Measurements from ENCODE around the gene SLC22A12.
"Not testable (repeated sequence)": the region's sequence is repeated elsewhere in the genome, so short reads cannot be mapped to it uniquely, and the experiment has no call there.

SLC22A12 gene

GRCh38 chr11:64591257-64592233, 525 bp downstream of the SLC22A12 start:
- DNase-seq, result no peak

- DNase-seq, result no peak
Measured at GRCh38 chr11:64592234-64592615, 1.2 kb downstream of the SLC22A12 start.

DNA sequence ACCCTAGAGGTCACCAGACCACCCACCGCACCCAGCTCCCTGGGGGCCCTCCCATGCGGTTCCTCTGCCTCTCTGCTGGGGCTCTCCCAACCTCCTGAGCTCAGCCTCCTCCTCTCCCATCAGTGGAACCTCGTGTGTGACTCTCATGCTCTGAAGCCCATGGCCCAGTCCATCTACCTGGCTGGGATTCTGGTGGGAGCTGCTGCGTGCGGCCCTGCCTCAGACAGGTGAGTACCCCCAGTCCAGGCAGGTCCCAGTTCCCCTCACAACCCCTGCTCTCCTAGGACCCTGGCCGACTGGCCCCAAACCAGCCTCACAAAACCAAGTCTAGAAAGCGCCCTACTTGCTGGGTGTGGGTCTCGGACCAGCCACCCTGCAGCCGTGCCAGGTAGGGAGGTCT, 1.6 kb downstream of the SLC22A12 start:
- DNase-seq, result no peak

DNA sequence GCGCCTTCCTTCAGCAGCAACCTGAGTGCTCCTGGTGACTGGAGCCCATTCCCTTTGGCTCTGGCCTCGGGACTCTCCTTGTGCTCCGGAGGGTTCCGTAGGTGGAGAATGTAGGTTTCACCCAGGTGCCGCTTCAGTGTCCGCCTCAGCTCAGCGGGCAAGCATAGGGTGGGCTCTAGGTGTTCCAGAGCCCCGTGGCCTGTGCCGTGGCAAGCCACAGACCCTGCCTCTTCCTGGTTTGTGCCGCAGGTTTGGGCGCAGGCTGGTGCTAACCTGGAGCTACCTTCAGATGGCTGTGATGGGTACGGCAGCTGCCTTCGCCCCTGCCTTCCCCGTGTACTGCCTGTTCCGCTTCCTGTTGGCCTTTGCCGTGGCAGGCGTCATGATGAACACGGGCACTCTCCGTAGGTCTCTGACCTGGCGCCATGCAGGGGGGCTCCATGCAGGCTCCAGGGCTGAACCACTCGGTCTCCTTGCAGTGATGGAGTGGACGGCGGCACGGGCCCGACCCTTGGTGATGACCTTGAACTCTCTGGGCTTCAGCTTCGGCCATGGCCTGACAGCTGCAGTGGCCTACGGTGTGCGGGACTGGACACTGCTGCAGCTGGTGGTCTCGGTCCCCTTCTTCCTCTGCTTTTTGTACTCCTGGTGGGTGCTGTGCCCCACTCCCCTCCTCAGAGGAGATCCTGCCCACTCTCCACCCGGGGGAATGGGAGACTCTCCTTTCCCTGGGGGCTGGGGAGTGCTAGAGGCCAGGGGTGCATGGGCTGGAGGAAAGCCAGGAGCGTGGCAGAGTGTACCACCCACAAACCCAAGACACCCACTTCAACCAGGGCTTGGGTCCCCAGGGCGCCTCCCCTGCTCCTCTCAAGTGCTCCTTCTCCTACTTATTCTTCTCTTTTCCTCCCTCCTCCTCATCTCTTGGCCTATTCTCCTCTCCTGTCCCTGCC, 2.4 kb downstream of the SLC22A12 start:
- DNase-seq, result no peak

DNA sequence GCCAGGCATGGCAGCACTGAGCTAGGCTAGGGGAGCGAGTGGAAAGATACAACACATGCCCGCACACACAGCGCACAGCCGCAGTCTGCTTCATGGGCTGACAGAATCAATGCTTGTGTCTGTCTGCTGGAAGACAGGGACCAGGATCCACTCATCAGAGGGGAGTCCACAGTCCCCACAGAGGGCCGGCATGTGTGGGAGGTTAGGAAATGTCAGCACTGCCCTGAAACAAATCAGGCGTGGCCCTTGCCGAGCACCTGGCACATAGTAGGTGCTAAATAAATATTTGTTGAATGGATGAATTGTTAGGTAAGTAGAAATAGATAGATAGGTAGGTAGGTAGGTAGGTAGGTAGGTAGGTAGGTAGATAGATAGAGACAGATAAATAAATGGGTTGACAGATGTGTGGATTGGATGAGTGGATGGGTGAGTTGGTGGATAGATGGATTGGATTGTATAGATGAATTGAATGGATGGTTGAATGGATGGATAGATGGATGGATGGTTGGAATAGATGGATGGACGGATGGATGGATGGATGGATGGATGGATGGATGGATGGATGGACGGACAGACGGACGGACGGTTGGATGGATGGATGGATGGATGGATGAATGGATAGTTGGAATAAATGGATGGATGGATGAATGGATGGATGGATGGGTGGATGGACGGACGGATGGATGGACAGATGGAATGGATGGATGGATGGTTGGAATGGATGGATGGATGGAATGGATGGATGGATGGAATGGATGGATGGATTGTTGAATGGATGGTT, 3.3 kb downstream of the SLC22A12 start:
- no peak for DNase-seq

DNA sequence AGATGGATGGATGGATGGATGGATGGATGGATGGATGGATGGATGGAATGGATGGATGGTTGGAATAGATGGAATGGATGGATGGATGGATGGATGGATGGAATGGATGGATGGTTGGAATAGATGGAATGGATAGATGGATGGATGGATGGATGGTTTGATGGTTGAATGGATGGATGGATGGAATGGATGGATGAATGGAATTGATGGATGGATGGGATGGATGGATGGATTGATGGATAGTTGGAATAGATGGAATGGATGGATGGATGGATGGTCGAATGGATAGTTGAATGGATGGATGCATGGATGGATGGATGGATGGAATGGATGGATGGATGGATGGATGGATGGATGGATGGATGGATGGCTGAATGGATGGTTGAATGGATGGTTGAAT, 4.9 kb downstream of the SLC22A12 start:
- DNase-seq, result not testable (repeated sequence)

DNA sequence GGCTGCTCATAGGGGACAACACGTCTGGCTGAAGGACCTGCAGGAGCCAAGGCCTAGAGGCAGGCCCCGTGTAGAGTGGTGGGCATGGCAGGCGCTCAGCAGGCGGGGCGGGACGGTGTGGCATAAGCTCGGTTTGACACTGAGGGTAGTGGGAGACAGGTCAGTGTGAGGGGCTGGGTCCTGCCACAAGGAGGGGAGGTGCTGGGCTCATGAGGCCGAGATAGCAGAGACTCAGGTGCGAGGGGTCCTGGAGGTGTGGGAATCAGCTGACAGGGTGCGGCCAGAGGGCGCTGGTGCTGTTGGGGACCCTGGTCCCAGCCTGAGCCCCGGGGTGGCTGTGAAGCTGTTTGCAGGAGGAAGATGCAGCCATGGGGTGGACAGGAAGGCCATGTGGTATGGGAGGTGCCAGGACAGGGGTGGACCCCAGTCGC, 6.7 kb downstream of the SLC22A12 start:
- DNase-seq, result no peak

GRCh38 chr11:64598106-64598796, 7.2 kb downstream of the SLC22A12 start:
- DNase-seq, result no peak

- no peak for DNase-seq
Measured at GRCh38 chr11:64598797-64599697, 8.0 kb downstream of the SLC22A12 start.

- no peak for DNase-seq
Measured at GRCh38 chr11:64599698-64600211, 8.7 kb downstream of the SLC22A12 start.

GRCh38 chr11:64600281-64600992, 9.4 kb downstream of the SLC22A12 start:
- no peak for DNase-seq

DNA sequence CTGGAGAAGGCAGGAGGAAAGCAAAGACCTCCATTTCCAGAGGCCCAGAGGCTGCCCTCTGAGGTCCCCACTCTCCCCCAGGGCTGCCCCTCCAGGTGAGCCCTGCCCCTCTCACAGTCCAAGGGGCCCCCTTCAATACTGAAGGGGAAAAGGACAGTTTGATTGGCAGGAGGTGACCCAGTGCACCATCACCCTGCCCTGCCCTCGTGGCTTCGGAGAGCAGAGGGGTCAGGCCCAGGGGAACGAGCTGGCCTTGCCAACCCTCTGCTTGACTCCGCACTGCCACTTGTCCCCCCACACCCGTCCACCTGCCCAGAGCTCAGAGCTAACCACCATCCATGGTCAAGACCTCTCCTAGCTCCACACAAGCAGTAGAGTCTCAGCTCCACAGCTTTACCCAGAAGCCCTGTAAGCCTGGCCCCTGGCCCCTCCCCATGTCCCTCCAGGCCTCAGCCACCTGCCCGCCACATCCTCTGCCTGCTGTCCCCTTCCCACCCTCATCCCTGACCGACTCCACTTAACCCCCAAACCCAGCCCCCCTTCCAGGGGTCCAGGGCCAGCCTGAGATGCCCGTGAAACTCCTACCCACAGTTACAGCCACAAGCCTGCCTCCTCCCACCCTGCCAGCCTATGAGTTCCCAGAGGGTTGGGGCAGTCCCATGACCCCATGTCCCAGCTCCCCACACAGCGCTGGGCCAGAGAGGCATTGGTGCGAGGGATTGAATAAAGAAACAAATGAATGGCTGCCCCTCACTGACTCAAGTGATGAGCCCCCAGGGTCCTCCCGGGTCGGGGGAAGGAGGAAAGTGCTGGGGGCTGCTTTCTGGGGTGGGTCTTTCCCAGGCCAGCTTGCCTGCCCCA, 10.8 kb downstream of the SLC22A12 start:
- DNase-seq, result no peak

DNA sequence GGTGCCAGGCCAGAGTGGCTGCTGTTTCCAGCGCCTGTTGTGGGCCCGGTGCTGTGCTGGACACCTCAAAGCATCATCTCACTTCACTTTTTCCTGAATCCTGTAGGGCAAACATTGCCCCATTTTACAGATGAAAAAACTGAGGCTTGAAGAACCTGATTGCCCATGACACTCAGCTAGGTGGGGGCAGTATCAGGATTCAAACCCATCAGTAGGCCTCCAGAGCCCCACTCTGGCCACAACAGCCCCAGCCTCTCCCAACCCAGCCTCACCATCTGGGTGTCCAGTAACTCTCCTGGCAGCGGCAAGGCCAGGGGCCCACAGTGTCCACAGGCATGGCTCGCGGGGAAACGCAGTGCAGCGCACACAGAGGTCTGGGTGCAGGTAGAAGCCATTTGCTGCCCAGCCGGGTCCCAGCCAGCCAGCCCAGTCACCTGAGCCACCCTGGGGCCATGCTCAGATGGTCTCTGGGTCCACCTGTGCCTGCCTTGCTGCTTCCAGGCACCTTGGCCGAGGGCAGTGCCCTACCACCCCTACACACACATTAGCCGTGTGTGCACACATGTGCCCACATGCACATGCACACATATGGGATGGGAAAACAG, 11.5 kb downstream of the SLC22A12 start:
- DNase-seq, result no peak

- DNase-seq, result no peak
Measured at GRCh38 chr11:64603411-64604110, 12.5 kb downstream of the SLC22A12 start.

GRCh38 chr11:64604458-64605243, 13.6 kb downstream of the SLC22A12 start:
- DNase-seq, result no peak

DNA sequence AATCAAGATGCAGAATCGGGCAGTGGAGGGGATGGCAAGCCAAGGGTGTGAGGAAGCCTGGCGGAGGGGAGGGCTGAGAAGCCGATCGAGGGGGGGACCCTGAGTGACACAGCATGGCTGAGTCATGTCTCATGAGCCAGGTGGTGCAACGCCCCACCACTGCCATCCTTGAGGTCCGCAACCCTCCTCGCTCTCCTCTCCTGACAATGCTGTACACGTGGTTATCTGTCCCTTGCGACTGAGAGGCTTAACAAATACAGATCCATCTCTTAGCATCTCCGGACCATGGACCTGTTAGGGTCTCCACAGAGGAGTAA, 14.2 kb downstream of the SLC22A12 start:
- DNase-seq, result no peak

Measured in CD4-positive, alpha-beta T cell treated with Interleukin-4 for 1 hour (primary cell).